OCI-LY7 (cell line): ENCODE data around the gene SPECC1. TPM values are rescaled to one million over a fixed set of nuclear protein-coding genes. Genes with fewer than 3 reads are reported as not detected.
"Not testable (repeated sequence)": the region's sequence is repeated elsewhere in the genome, so short reads cannot be mapped to it uniquely, and the experiment has no call there.

Experiments
- BruUV-seq: library from RNA; stranded (reverse); fragments of 400-500 nt; replicated peaks from 2 replicates; lab custom pipeline; 2021; lab: Mats Ljungman, UMichigan
- CTCF ChIA-PET: fragments of 300-600 bp; sonication (Branson Sonifier 250); formaldehyde crosslinking; loops from one replicate; lab custom pipeline; 2022; ENCODE audit warnings: antibody characterized with exemption; ENCODE audit not compliant: unreplicated experiment; lab: Charles Lee
- POLR2A ChIA-PET: fragments of 300-600 bp; sonication (Branson Sonifier 250); formaldehyde crosslinking; loops from one replicate; lab custom pipeline; 2022; ENCODE audit warnings: antibody characterized with exemption; lab: Charles Lee
- DNase-seq: peaks from one replicate; pipeline ENCODE4 v3.0.0-alpha.2; 2015; ENCODE audit warnings: low spot score
- H2AFZ ChIP-seq: fragments of 200-600 bp; sonication (generic), shearing (Covaris generic); 2 replicates; pipeline ENCODE4 v1.6.1; 2014; ENCODE audit warnings: mild to moderate bottlenecking, antibody characterized with exemption, low read length, moderate library complexity
- H3K27ac ChIP-seq: fragments of 200-600 bp; sonication (generic); 2 replicates; pipeline ENCODE4 v1.5.1; 2014; ENCODE audit warnings: mixed run types, low read depth, mild to moderate bottlenecking, moderate library complexity, low read length, inconsistent platforms; ENCODE audit not compliant: poor library complexity, severe bottlenecking
- H3K36me3 ChIP-seq: fragments of 200-600 bp; sonication (generic); 2 replicates; pipeline ENCODE4 v1.6.1; 2014; ENCODE audit warnings: mild to moderate bottlenecking, antibody characterized with exemption, low read length, moderate library complexity, mixed read lengths; ENCODE audit not compliant: insufficient read depth
- H3K4me1 ChIP-seq: fragments of 200-600 bp; sonication (generic); 2 replicates; pipeline ENCODE4 v1.5.1; 2014; ENCODE audit warnings: mild to moderate bottlenecking, low read length; ENCODE audit not compliant: insufficient read depth, poor library complexity, severe bottlenecking
- H3K4me2 ChIP-seq: fragments of 200-600 bp; sonication (generic); 2 replicates; pipeline ENCODE4 v1.6.1; 2014; ENCODE audit warnings: mild to moderate bottlenecking, low read length
- H3K4me3 ChIP-seq: fragments of 200-600 bp; sonication (generic); 2 replicates; pipeline ENCODE4 v1.5.1; 2014; ENCODE audit warnings: mild to moderate bottlenecking, low read depth, low read length; ENCODE audit not compliant: poor library complexity, severe bottlenecking
- H3K79me2 ChIP-seq: fragments of 200-600 bp; sonication (generic); 2 replicates; pipeline ENCODE4 v1.6.1; 2016; ENCODE audit warnings: low read depth, mild to moderate bottlenecking, low read length, moderate library complexity, mixed read lengths; ENCODE audit not compliant: insufficient read depth
- H3K9me2 ChIP-seq: fragments of 200-600 bp; sonication (generic); 2 replicates; pipeline ENCODE4 v1.6.1; 2016; ENCODE audit warnings: mild to moderate bottlenecking, low read length, mixed read lengths; ENCODE audit not compliant: insufficient read depth
- H3K9me3 ChIP-seq: fragments of 200-600 bp; sonication (generic); 2 replicates; pipeline ENCODE4 v1.6.1; 2014; ENCODE audit warnings: mild to moderate bottlenecking, mixed run types, low read length, mixed read lengths
- H4K20me1 ChIP-seq: fragments of 200-600 bp; sonication (generic); 2 replicates; pipeline ENCODE4 v1.6.1; 2014; ENCODE audit warnings: mild to moderate bottlenecking, antibody characterized with exemption, low read length, moderate library complexity, mixed read lengths; ENCODE audit not compliant: insufficient read depth
- CTCF ChIP-seq: fragments of 200-600 bp; sonication (generic); conservative IDR thresholded peaks from 2 replicates; pipeline ENCODE4 v1.5.1; 2014; ENCODE audit warnings: mild to moderate bottlenecking, antibody characterized with exemption, low read length, moderate library complexity, mixed read lengths
- EZH2phosphoT487 ChIP-seq: fragments of 200-600 bp; sonication (generic); IDR thresholded peaks from 2 replicates; pipeline ENCODE4 v1.6.1; 2018; ENCODE audit warnings: low read depth, borderline replicate concordance, mild to moderate bottlenecking, mixed run types, antibody characterized with exemption, low read length, moderate library complexity, mixed read lengths
- intact Hi-C: fragments of 100-400 bp; cut with micrococcal nuclease; formaldehyde crosslinking; loops from one replicate; pipeline ENCODE4 v1.10.0; 2022; ENCODE audit not compliant: unreplicated experiment
- total RNA-seq, 2 experiments: library from RNA; depleted of rRNA in 1 of 2; stranded (reverse); fragments of >200 nt in 1 of 2; shearing (Covaris generic) in 1 of 2; gene quantifications; 2 replicates each; pipeline ENCODE4 v1.2.3, GENCODE V29; 2014 to 2022

Gene SPECC1
- total RNA-seq, 2 experiments from 2014 or later: 0.47 to 2.8 TPM

GRCh38 chr17:20259668-20260067, 250.5 kb downstream of the SPECC1 start:
- Histone ChIP-seq H3K79me2 (no peaks in the 10 kb centered on the region), H3K9me3 (no peaks in the 10 kb centered on the region), H3K27ac (no peak overlapping the region), H3K9me2 (no peaks in the 10 kb centered on the region), H3K4me2 (no peak overlapping the region), H3K36me3 (no peaks in the 10 kb centered on the region), H3K4me3 (no peak overlapping the region), H4K20me1 (no peaks in the 10 kb centered on the region), H2AFZ (no peak overlapping the region), H3K4me1 (no peaks in the 10 kb centered on the region)
- BruUV-seq: no TSS peak
- DNase-seq: no peak
- intact Hi-C loops: no loop called here
- ChIA-PET CTCF (no interaction called here), POLR2A (no interaction called here)
- no peak for TF ChIP-seq EZH2phosphoT487
- TF ChIP-seq CTCF: no peak

- no peak for DNase-seq
- no peaks in the 10 kb centered on the region for H3K9me2 ChIP-seq
- H3K4me1 ChIP-seq: no peaks in the 10 kb centered on the region
- BruUV-seq: no TSS peak
- no peaks in the 10 kb centered on the region for H3K79me2 ChIP-seq
- no peak overlapping the region for H3K27ac ChIP-seq
- ChIA-PET POLR2A (no interaction called here), CTCF (no interaction called here)
- no peak overlapping the region for H3K4me2 ChIP-seq
- H3K4me3 ChIP-seq: no peak overlapping the region
- no peaks in the 10 kb centered on the region for H4K20me1 ChIP-seq
- H3K9me3 ChIP-seq: no peaks in the 10 kb centered on the region
- H3K36me3 ChIP-seq: no peaks in the 10 kb centered on the region
- intact Hi-C loops: no loop called here
- H2AFZ ChIP-seq: no peak overlapping the region
- no peak for TF ChIP-seq EZH2phosphoT487
- TF ChIP-seq CTCF: no peak
These were observed 251.1 kb downstream of the SPECC1 start for GRCh38 chr17:20260268-20260667.

- BruUV-seq: no TSS peak
- intact Hi-C loops: no loop called here
- TF ChIP-seq CTCF: no peak
- no peak for TF ChIP-seq EZH2phosphoT487
These were observed 253.3 kb downstream of the SPECC1 start for GRCh38 chr17:20262226-20263114.

GRCh38 chr17:20263115-20263433, 253.9 kb downstream of the SPECC1 start:
- H2AFZ ChIP-seq, POLR2A ChIA-PET, H3K9me2 ChIP-seq, H3K4me2 ChIP-seq, H3K9me3 ChIP-seq, H4K20me1 ChIP-seq, H3K27ac ChIP-seq, H3K4me1 ChIP-seq, H3K36me3 ChIP-seq, DNase-seq, BruUV-seq, H3K79me2 ChIP-seq, H3K4me3 ChIP-seq, intact Hi-C loops, CTCF ChIA-PET: not testable (repeated sequence)

More at GRCh38 chr17:20262226-20263114, 253.3 kb downstream of the SPECC1 start:
- Histone ChIP-seq H3K36me3 (no peaks in the 10 kb centered on the region), H3K27ac (no peak overlapping the region), H3K4me2 (no peak overlapping the region), H3K79me2 (no peaks in the 10 kb centered on the region), H3K4me1 (no peaks in the 10 kb centered on the region), H4K20me1 (no peaks in the 10 kb centered on the region), H3K4me3 (no peak overlapping the region), H3K9me2 (no peaks in the 10 kb centered on the region), H3K9me3 (no peaks in the 10 kb centered on the region), H2AFZ (no peak overlapping the region)
- CTCF ChIA-PET: no interaction called here
- POLR2A ChIA-PET: interaction anchor here (0.7 kb wide), 1 partner anchor 580 kb away, joined by 3 read pairs; no protein-coding TSS in a partner anchor
- no peak for DNase-seq
